ENCODE data around the gene SUGP2. TPM values are rescaled to one million over a fixed set of nuclear protein-coding genes. Genes with fewer than 3 reads are reported as not detected.
A peak's percentile ranks its signal among the peaks of the same experiment; 100 is the strongest.
"Not testable (repeated sequence)": the region's sequence is repeated elsewhere in the genome, so short reads cannot be mapped to it uniquely, and the experiment has no call there.

The SUGP2 gene
- total and polyA plus RNA-seq, 2 of the 13 experiments (the other 11 are each of a cell fraction or from before 2014, with no cell fraction given): 40.6 to 57.7 TPM

- peak; percentile 79; the same call in 1 of the 2 replicates for TF ChIP-seq ETV5 (CRISPR knock-in tag; IDR thresholded peaks at IDR 0.05; ENCODE audit: borderline replicate concordance)
- TF ChIP-seq GFI1 (CRISPR knock-in tag; IDR thresholded peaks at IDR 0.05; ENCODE audit: borderline replicate concordance): peak; percentile 19; the same call in 1 of the 2 replicates
- TF ChIP-seq SOX13, NR2F6, NONO (IDR thresholded peaks at IDR 0.05): not testable (repeated sequence)
- TF ChIP-seq SOX13 (CRISPR knock-in tag; conservative IDR thresholded peaks at IDR 0.05 in 1 of 2, IDR thresholded peaks at IDR 0.05 in 1 of 2): peak in 1 of 2 experiments; percentile 49; a peak in 1 of 4 replicates
- TF ChIP-seq PAXIP1 (CRISPR knock-in tag; conservative IDR thresholded peaks at IDR 0.05): peak; percentile 66; the same call in 1 of the 2 replicates
- peak; percentile 60; the same call in 1 of the 2 replicates for TF ChIP-seq TFAP4 (IDR thresholded peaks at IDR 0.05; ENCODE audit: borderline replicate concordance, low read depth)
- TF ChIP-seq MYC (CRISPR knock-in tag; IDR thresholded peaks at IDR 0.05; ENCODE audit: borderline replicate concordance): peak; percentile 22; the same call in 1 of the 2 replicates
- peak; percentile 59 for TF ChIP-seq HNF4A (CRISPR knock-in tag; IDR thresholded peaks at IDR 0.05)
- peak; percentile 39; the same call in 1 of the 2 replicates for TF ChIP-seq SOX5 (CRISPR knock-in tag; IDR thresholded peaks at IDR 0.05; ENCODE audit: borderline replicate concordance)
- 0 out of 2 replicates have a peak, but pooled peaks have one; percentile 15 for TF ChIP-seq ZGPAT (CRISPR knock-in tag; IDR thresholded peaks at IDR 0.05)
- peak; percentile 84 for TF ChIP-seq ZNF770 (CRISPR knock-in tag; IDR thresholded peaks at IDR 0.05)
- TF ChIP-seq NR2F6 (CRISPR knock-in tag; IDR thresholded peaks at IDR 0.05): peak; percentile 65; the same call in 1 of the 2 replicates
- 0 out of 2 replicates have a peak, but pooled peaks have one; percentile 20 for TF ChIP-seq NONO (CRISPR knock-in tag; conservative IDR thresholded peaks at IDR 0.05)
- 0 out of 2 replicates have a peak, but pooled peaks have one; percentile 45 for TF ChIP-seq SKIL (CRISPR knock-in tag; IDR thresholded peaks at IDR 0.05; ENCODE audit: borderline replicate concordance)
- peak; percentile 30; the same call in 1 of the 2 replicates for TF ChIP-seq FOXA3 (CRISPR knock-in tag; IDR thresholded peaks at IDR 0.05)
- peak; percentile 39; the same call in 1 of the 2 replicates for TF ChIP-seq GATAD2A (CRISPR knock-in tag; IDR thresholded peaks at IDR 0.05)
- TF ChIP-seq ZMYM3 (CRISPR knock-in tag; IDR thresholded peaks at IDR 0.05): peak; percentile 18; the same call in 1 of the 2 replicates
Observed at GRCh38 chr19:18952364-18953003, 80.8 kb downstream of the SUGP2 start (continued).
